ENCODE data around the gene FAM228B. TPM values are rescaled to one million over a fixed set of nuclear protein-coding genes. Genes with fewer than 3 reads are reported as not detected.

Gene FAM228B
- total RNA-seq, 1 experiment from 2014 or later: 10.6 TPM

GRCh38 chr2:24101992-24102391 lies 21.3 kb upstream of the FAM228B start:
- no peak for DNase-seq (ENCODE audit: unreplicated experiment)
- Mint-ChIP-seq H3K4me3 (ENCODE audit: unreplicated experiment) (no peak overlapping the region), H3K36me3 (ENCODE audit: insufficient read depth, unreplicated experiment) (no peaks in the 10 kb centered on the region), H3K27me3 (ENCODE audit: insufficient read depth, unreplicated experiment) (no peaks in the 10 kb centered on the region), H3K4me1 (ENCODE audit: insufficient read depth, unreplicated experiment) (peaks cover 13% of the 10 kb centered on the region), H3K9me3 (ENCODE audit: unreplicated experiment) (peaks cover 4% of the 10 kb centered on the region), H3K27ac (ENCODE audit: low read depth, unreplicated experiment) (no peak overlapping the region)
- ChIA-PET CTCF (interaction anchor here (0.7 to 1.9 kb wide), 2 partner anchors 17 to 1222 kb away, joined by 5 read pairs; partner anchors contain the start of gene TP53I3), POLR2A (interaction anchor here (0.8 to 1.9 kb wide), 3 partner anchors 9 to 18 kb away, joined by 3 to 6 read pairs (median 3); partner anchors contain the start of gene TP53I3)
- no TSS peak for BruUV-seq (replicated peaks)
- intact Hi-C loops (cut with micrococcal nuclease): no loop called here
- no peak for TF ChIP-seq CTCF (IDR thresholded peaks at IDR 0.05; ENCODE audit: unreplicated experiment)

DNA sequence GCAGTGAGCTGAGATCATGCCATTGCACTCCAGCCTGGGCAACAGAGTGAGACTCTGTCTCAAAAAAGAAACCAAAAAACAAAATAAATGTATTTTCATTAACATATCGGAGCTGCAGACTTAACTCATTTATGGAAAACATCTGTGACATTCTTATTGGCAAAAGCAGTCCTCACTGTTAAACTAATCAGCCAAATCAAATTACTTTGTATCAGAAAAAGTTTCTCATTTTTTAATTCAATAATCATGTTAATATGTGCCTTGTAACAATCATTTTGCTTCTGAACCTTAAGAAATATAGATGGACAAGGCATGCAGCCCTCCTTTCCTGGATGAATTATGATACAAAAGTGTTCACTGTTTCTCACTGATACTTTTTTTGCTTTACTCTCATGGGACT lies 20.6 kb upstream of the FAM228B start:
- H3K36me3 Mint-ChIP-seq (ENCODE audit: insufficient read depth, unreplicated experiment): peaks cover 7% of the 10 kb centered on the region
- no peak for DNase-seq (ENCODE audit: unreplicated experiment)
- no peak overlapping the region for H3K27ac Mint-ChIP-seq (ENCODE audit: low read depth, unreplicated experiment)
- CTCF ChIA-PET: interaction anchor here (0.9 to 1.9 kb wide), 3 partner anchors 18 to 172 kb away, joined by 3 to 5 read pairs (median 4); partner anchors contain the start of gene TP53I3
- intact Hi-C loops (cut with micrococcal nuclease): no loop called here
- no TSS peak for BruUV-seq (replicated peaks)
- no peak for TF ChIP-seq CTCF (IDR thresholded peaks at IDR 0.05; ENCODE audit: unreplicated experiment)
- H3K4me1 Mint-ChIP-seq (ENCODE audit: insufficient read depth, unreplicated experiment): peaks cover 15% of the 10 kb centered on the region
- peaks cover 11% of the 10 kb centered on the region for H3K9me3 Mint-ChIP-seq (ENCODE audit: unreplicated experiment)
- H3K27me3 Mint-ChIP-seq (ENCODE audit: insufficient read depth, unreplicated experiment): no peaks in the 10 kb centered on the region
- POLR2A ChIA-PET: interaction anchor here (0.8 to 1.9 kb wide), 3 partner anchors 9 to 20 kb away, joined by 3 to 6 read pairs (median 3); partner anchors contain the start of gene TP53I3
- H3K4me3 Mint-ChIP-seq (ENCODE audit: unreplicated experiment): no peak overlapping the region

DNA sequence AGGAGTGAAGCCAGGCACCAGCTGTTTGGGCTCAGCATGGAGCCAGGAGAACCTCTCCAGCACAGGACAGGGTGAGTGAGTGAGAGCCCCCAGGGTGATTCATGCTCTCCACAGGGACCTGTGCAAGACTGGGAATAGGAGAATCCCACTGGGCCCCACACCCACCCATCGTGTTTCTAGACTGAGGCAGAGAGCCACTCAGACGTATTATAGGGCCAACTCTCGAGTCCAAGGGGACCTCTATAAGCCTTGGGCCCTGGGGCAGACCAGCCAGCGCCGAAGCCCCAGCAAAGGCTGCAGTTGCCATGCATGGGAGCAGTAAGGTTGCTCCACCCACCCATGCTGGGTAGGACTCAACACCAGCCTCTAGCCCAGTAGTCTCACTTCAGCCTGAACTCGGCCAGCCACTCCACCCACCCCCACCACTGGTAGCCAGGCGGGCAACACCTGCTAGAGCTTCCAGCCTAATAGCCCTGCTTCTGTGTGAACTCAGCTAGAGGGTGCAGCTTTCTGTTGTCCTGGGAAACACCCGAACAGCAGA lies 19.1 kb upstream of the FAM228B start:
- no TSS peak for BruUV-seq (replicated peaks)
- Mint-ChIP-seq H3K4me1 (ENCODE audit: insufficient read depth, unreplicated experiment) (peaks cover 23% of the 10 kb centered on the region), H3K27me3 (ENCODE audit: insufficient read depth, unreplicated experiment) (no peaks in the 10 kb centered on the region), H3K9me3 (ENCODE audit: unreplicated experiment) (peaks cover 16% of the 10 kb centered on the region), H3K36me3 (ENCODE audit: insufficient read depth, unreplicated experiment) (peaks cover 8% of the 10 kb centered on the region), H3K27ac (ENCODE audit: low read depth, unreplicated experiment) (no peak overlapping the region), H3K4me3 (ENCODE audit: unreplicated experiment) (no peak overlapping the region)
- ChIA-PET CTCF (interaction anchor here (0.7 kb wide), 1 partner anchor 20 kb away, joined by 5 read pairs; the partner anchor contains the start of gene TP53I3), POLR2A (no interaction called here)
- no peak for TF ChIP-seq CTCF (IDR thresholded peaks at IDR 0.05; ENCODE audit: unreplicated experiment)
- no peak for DNase-seq (ENCODE audit: unreplicated experiment)
- intact Hi-C loops (cut with micrococcal nuclease): no loop called here

DNA sequence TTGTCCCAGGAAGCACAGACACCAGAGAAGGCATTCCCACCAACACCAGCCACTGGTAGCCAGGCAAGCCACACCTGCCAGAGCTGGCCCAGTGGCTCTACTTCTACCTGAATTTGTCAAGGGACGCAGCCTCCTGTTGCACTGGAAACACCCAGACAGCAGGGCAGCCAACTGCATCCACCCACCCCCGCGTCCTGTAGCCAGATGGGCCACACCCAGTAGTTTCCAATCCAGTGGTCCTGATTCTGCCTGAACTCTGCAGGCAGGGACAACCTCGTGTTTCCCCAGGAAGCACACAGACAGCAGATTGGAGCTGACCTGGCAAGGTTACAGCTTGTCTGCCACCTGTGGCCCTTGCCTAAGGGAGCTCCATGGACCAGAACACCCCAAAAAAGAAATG lies 18.4 kb upstream of the FAM228B start:
- ChIA-PET CTCF (interaction anchor here (0.6 to 0.7 kb wide), 2 partner anchors 20 to 280 kb away, joined by 4 to 5 read pairs; partner anchors contain the start of gene TP53I3), POLR2A (interaction anchor here (0.6 to 1.3 kb wide), 2 partner anchors 20 to 367 kb away, joined by 3 to 4 read pairs; partner anchors contain the start of gene TP53I3)
- TF ChIP-seq CTCF (IDR thresholded peaks at IDR 0.05; ENCODE audit: unreplicated experiment): no peak
- Mint-ChIP-seq H3K27ac (ENCODE audit: low read depth, unreplicated experiment) (no peak overlapping the region), H3K4me3 (ENCODE audit: unreplicated experiment) (no peak overlapping the region), H3K27me3 (ENCODE audit: insufficient read depth, unreplicated experiment) (no peaks in the 10 kb centered on the region), H3K4me1 (ENCODE audit: insufficient read depth, unreplicated experiment) (peaks cover 25% of the 10 kb centered on the region), H3K9me3 (ENCODE audit: unreplicated experiment) (peaks cover 16% of the 10 kb centered on the region), H3K36me3 (ENCODE audit: insufficient read depth, unreplicated experiment) (peaks cover 8% of the 10 kb centered on the region)
- DNase-seq (ENCODE audit: unreplicated experiment): no peak
- intact Hi-C loops (cut with micrococcal nuclease): no loop called here
- BruUV-seq (replicated peaks): no TSS peak

All from MCF 10A (cell line).